Nephron progenitor cell (in vitro differentiated cells): ENCODE results near the gene PRICKLE4.

Source experiments
- DNase-seq: peaks from one replicate; pipeline ENCODE4 v3.0.0; 2021
- H3K27ac Mint-ChIP-seq: 2 replicates; pipeline ENCODE4 v1.8.0; 2021; ENCODE audit warnings: mild to moderate bottlenecking, moderate library complexity, mixed read lengths
- H3K27me3 Mint-ChIP-seq: 2 replicates; pipeline ENCODE4 v1.8.0; 2021; ENCODE audit warnings: mild to moderate bottlenecking, low read depth, mixed read lengths; ENCODE audit not compliant: poor library complexity
- H3K36me3 Mint-ChIP-seq: 2 replicates; pipeline ENCODE4 v1.8.0; 2021; ENCODE audit warnings: low read depth, mixed read lengths
- H3K4me1 Mint-ChIP-seq: 2 replicates; pipeline ENCODE4 v1.8.0; 2021; ENCODE audit warnings: mixed read lengths
- H3K4me3 Mint-ChIP-seq: 2 replicates; pipeline ENCODE4 v1.8.0; 2021; ENCODE audit warnings: mild to moderate bottlenecking, moderate library complexity, mixed read lengths
- H3K9me3 Mint-ChIP-seq: 2 replicates; pipeline ENCODE4 v1.8.0; 2021; ENCODE audit warnings: mild to moderate bottlenecking, moderate library complexity, mixed read lengths
- TF ChIP-seq, protein P1 (sequence below): fragments of 200-600 bp; sonication (generic); IDR thresholded peaks from 2 replicates; pipeline ENCODE4 v1.5.0; 2021; ENCODE audit warnings: antibody characterized with exemption

PRICKLE4 gene

DNA sequence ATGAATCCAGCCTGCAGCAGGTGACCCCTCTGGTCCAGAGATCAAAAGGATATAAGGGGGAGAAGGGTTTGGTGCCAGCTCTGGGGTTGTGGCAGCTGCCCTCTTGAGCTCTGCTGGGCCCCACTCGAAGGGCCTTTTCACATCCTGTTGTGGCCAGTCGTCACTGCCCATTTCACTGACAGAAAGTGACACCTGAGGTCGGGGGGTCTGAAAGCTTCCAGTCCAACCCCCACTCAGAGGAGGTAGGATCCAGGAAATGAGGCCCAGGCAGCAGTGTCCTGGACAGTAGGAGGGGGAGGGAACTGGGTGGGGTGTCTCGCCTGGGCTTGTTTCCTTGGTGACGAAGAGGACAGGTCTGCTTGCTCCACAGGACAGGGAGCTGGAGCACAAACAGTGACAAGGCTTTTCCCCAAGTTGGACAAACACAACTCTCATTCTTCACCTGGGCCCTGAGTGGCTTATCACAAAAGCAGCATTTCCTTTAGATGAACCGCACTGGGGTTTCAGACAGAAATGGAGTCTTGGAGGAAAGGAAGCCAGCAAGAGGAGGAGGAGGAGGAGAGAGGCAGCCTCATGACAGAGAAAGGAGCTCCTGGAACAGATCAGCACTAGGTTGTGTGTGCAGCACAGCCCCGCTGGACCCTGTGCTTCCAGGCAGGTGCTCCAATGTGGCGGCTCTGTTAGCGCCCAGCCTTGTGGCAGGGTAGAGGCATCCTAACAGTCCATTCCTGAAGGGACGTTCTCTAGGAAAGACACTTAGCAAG, 11.9 kb upstream of the PRICKLE4 start:
- Mint-ChIP-seq H3K36me3 (peaks cover 17% of the 10 kb centered on the region), H3K27me3 (peaks cover 14% of the 10 kb centered on the region), H3K4me1 (peaks cover 39% of the 10 kb centered on the region), H3K9me3 (no peaks in the 10 kb centered on the region), H3K27ac (peak overlapping the region; percentile 76), H3K4me3 (peak overlapping the region; percentile 31)
- DNase-seq: no peak
- TF ChIP-seq, protein P1, sequence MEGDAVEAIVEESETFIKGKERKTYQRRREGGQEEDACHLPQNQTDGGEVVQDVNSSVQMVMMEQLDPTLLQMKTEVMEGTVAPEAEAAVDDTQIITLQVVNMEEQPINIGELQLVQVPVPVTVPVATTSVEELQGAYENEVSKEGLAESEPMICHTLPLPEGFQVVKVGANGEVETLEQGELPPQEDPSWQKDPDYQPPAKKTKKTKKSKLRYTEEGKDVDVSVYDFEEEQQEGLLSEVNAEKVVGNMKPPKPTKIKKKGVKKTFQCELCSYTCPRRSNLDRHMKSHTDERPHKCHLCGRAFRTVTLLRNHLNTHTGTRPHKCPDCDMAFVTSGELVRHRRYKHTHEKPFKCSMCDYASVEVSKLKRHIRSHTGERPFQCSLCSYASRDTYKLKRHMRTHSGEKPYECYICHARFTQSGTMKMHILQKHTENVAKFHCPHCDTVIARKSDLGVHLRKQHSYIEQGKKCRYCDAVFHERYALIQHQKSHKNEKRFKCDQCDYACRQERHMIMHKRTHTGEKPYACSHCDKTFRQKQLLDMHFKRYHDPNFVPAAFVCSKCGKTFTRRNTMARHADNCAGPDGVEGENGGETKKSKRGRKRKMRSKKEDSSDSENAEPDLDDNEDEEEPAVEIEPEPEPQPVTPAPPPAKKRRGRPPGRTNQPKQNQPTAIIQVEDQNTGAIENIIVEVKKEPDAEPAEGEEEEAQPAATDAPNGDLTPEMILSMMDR: no peak

DNA sequence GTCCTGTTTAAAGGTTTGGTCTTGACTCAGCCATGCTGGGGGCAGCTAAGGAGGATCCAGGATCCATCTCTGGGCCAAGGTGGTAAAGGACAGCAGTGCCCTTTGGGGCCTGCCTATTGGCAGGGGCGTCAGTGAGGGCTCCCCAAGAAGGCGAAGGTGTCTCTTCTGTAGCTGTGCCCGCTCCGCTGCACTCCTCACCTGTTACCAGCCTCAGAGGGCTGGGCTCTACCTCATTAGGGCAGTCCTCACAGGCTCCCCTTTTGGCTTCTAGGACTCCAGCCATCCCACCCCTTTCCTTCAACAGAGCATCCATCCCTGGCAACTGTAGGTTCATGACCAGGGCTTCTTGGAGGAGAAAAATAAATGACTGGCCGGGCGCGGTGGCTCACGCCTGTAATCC, 11.2 kb upstream of the PRICKLE4 start:
- Mint-ChIP-seq H3K4me3 (no peak overlapping the region), H3K9me3 (no peaks in the 10 kb centered on the region), H3K27me3 (peaks cover 15% of the 10 kb centered on the region), H3K4me1 (peaks cover 34% of the 10 kb centered on the region), H3K36me3 (peaks cover 22% of the 10 kb centered on the region), H3K27ac (peak overlapping the region; percentile 29)
- DNase-seq: no peak
- TF ChIP-seq, protein P1: no peak

DNA sequence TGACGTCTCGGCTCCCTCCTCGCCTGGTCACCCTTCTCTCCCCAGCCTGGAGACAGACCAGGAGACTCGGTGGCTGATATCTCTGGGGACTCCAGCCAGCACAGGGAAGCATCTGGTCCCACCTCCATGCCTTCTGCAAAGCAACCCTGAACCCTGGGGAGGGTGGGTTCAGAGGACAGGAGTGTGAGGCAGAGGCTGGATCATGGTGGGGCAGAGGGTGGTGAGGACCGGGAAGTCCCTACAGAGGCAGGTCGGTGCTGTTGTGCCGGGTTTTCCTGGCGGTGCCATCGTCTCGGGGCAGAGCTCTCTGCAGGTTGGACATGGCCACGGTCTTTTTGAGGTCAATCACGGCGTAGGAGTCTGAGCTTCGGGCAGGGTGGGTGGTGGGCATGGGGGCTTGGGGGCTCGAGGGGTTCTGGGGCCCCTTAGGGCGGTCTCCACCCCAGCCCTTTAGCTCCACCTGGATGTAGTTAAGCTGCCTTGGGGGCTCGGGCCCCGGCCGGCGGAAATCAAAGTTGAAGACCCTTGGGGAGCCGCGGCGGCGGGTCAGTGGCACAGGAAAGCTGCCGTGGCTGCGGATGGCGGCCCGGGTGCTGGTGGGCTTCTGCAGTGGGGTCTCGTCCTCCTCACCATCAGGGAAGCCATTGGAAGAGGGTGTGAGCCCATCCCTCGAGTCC, 10.1 kb upstream of the PRICKLE4 start:
- Mint-ChIP-seq H3K4me1 (peaks cover 34% of the 10 kb centered on the region), H3K9me3 (no peaks in the 10 kb centered on the region), H3K27me3 (peaks cover 13% of the 10 kb centered on the region), H3K4me3 (no peak overlapping the region), H3K36me3 (peaks cover 24% of the 10 kb centered on the region), H3K27ac (no peak overlapping the region)
- DNase-seq: no peak
- TF ChIP-seq, protein P1: no peak

DNA sequence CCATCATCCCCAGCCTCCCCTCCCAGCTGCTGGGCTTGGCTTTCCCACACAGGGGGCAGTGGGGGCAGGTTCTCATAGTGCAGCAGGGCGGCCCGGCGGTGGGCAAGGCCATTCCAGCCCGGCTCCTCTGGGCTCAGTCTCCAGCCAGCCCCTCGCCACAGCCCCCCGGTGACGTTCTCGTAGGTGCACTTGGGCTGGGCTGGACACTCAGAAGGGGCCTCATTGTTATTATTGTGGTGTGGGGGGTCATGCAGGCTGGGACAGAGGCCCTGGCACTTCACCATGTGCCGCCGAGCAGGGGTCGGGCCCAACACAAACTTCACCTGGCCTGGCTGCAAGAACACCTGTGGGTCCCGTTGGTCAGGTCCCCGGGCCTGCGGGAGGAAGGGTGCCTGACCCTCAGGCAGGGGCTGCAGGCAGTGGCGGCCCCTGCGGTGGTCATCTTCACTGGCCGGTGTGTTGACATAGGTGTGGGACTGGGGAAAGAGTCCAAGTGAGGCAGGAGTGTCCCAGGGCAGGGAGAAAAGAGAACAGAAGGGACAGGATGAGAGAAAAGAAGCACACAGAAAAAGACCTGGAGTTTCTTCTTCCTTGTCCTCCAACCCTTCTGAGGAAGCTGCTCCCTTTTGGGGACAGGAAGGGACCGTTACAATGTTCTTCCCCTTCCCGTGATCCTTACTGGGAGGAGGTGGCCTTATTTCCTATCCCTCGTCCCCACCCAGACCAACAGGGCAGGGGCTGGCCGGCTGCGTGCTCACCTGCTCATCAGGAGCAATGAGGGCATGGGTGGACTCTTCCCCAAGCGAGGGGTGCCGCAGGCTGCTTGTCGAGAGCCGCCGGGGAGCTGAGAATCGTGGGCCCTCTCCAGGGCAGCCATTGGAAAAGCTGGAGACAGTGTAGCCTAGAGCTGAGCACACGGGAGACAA, 9.3 kb upstream of the PRICKLE4 start:
- no peak for DNase-seq
- Mint-ChIP-seq H3K27me3 (peaks cover 8% of the 10 kb centered on the region), H3K4me1 (peaks cover 30% of the 10 kb centered on the region), H3K9me3 (no peaks in the 10 kb centered on the region), H3K36me3 (peaks cover 24% of the 10 kb centered on the region), H3K4me3 (no peak overlapping the region), H3K27ac (no peak overlapping the region)
- TF ChIP-seq, protein P1: no peak

DNA sequence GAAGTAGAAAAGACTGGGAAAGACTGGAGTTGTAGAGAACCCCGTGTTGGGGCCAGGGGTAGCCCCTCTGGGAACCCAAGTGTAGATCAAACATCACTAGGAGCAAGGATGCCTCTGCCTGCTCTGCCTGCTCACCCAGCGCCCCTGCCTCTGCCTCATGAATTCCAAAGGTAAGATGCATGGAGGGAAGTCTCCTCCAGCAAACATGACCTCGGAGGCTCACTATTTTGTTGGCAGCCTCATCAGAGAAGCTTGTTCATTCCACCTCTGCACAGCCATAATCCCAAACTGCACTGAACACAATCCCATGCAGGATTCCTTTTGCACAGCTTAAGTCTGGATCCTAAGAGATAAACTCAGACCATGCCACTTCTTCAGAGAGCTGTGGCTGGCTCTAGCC, 5.7 kb upstream of the PRICKLE4 start:
- DNase-seq: no peak
- Mint-ChIP-seq H3K27me3 (peaks cover 11% of the 10 kb centered on the region), H3K36me3 (peaks cover 24% of the 10 kb centered on the region), H3K4me3 (no peak overlapping the region), H3K4me1 (peaks cover 14% of the 10 kb centered on the region), H3K27ac (no peak overlapping the region), H3K9me3 (no peaks in the 10 kb centered on the region)
- TF ChIP-seq, protein P1: no peak
